ENCODE data around the gene ITIH2.
"Not testable (repeated sequence)": the region's sequence is repeated elsewhere in the genome, so short reads cannot be mapped to it uniquely, and the experiment has no call there.

ITIH2 gene, protein sequence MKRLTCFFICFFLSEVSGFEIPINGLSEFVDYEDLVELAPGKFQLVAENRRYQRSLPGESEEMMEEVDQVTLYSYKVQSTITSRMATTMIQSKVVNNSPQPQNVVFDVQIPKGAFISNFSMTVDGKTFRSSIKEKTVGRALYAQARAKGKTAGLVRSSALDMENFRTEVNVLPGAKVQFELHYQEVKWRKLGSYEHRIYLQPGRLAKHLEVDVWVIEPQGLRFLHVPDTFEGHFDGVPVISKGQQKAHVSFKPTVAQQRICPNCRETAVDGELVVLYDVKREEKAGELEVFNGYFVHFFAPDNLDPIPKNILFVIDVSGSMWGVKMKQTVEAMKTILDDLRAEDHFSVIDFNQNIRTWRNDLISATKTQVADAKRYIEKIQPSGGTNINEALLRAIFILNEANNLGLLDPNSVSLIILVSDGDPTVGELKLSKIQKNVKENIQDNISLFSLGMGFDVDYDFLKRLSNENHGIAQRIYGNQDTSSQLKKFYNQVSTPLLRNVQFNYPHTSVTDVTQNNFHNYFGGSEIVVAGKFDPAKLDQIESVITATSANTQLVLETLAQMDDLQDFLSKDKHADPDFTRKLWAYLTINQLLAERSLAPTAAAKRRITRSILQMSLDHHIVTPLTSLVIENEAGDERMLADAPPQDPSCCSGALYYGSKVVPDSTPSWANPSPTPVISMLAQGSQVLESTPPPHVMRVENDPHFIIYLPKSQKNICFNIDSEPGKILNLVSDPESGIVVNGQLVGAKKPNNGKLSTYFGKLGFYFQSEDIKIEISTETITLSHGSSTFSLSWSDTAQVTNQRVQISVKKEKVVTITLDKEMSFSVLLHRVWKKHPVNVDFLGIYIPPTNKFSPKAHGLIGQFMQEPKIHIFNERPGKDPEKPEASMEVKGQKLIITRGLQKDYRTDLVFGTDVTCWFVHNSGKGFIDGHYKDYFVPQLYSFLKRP

DNA sequence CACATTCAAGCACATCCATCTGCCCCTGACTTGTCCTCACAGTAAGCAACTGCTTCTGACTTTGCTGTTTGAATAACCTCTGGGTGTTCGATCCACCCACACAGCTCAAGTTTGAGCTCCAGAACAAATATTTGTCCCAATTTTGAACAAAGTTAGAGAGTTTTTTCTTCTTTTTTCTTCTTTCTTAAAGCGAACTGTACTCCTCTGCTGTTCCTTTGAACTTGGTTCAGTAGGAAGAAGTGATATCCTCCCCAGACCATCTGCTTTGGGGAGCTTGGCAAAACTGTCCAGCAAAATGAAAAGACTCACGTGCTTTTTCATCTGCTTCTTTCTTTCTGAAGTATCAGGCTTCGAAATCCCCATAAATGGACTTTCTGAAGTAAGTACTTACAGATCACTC is at the start of gene ITIH2:
Gene ITIH2 (plus strand): TSS at position 177 of the 400 bp plus-strand sequence. CDS start 119 bp downstream, at position 296.
- no peak for ATAC-seq (ENCODE audit: low read depth)
- no peaks in the 10 kb centered on the region for H3K36me3 Mint-ChIP-seq
- no peaks in the 10 kb centered on the region for H3K4me1 Mint-ChIP-seq
- H3K9me3 Mint-ChIP-seq: no peaks in the 10 kb centered on the region
- DNase-seq (ENCODE audit: low spot score in 2 of 2): no peak
- peaks cover 16% of the 10 kb centered on the region for H3K27me3 Mint-ChIP-seq
- H3K4me3 Mint-ChIP-seq: no peak within 1 kb of the TSS
- no peak within 1 kb of the TSS for H3K27ac Mint-ChIP-seq

DNA sequence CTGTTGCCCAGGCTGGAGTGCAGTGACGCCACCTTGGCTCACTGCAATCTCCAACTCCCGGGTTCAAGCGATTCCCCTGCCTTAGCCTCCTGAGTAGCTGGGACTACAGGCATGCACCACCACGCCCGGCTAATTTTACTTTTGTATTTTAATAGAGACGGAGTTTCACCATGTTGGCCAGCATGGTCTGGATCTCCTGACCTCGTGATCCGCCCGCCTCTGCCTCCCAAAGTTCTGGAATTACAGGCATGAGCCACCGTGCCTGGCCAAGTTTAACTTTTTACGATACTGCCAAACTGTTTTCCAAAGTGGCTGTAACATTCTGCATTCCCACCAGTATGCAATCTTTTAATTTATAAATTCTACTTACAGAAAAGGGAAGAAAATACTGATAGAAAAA is 46.0 kb upstream of the ITIH2 start:
- H3K4me3 Mint-ChIP-seq; H3K4me1 Mint-ChIP-seq; DNase-seq (ENCODE audit: low spot score in 2 of 2); ATAC-seq (ENCODE audit: low read depth); H3K9me3 Mint-ChIP-seq; H3K27ac Mint-ChIP-seq; H3K36me3 Mint-ChIP-seq: not testable (repeated sequence)
- peaks cover 12% of the 10 kb centered on the region for H3K27me3 Mint-ChIP-seq

DNA sequence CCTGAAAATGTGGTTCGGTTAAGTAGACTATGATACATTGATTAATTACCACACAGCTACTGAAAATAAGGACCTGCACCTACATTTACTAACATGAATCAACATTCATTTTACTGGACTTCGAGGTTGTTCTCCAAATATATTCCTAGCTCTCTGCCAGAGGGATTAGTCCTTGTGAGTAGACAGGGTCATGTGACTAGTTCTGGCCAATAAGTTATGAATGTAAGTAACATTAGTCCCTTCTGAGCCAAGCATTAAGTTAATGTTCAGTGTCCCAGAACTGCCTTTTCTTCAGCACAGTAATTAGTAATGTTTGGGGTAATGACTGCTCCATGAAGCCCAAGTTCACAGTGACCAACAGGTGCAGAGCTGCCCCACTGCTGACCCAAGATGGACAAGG is 45.6 kb upstream of the ITIH2 start:
- Mint-ChIP-seq H3K9me3 (no peaks in the 10 kb centered on the region), H3K27ac (no peak overlapping the region), H3K36me3 (no peaks in the 10 kb centered on the region), H3K27me3 (peaks cover 15% of the 10 kb centered on the region), H3K4me3 (no peak overlapping the region), H3K4me1 (no peaks in the 10 kb centered on the region)
- ATAC-seq (ENCODE audit: low read depth) (no peak), DNase-seq (ENCODE audit: low spot score in 2 of 2) (no peak)

DNA sequence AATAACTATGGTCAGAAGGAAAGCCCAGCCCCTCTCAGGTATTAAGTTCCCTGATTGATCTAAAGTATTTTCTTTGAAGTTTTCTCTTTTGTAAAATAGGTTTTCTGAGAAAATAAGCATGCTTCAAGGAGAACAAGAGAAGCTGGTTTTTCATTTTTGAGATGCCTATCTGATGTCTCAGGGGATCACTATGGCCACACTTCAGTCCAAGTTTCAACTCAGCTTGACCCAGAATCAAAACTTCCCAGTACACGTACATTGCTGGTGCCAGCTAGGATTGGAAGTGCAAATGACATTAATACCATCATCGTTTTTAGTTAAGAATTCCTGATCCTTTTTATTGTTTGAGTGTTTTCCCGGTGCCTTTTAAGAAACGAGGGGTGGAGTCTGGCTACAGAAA is 43.6 kb upstream of the ITIH2 start:
- ATAC-seq (ENCODE audit: low read depth) (no peak), DNase-seq (ENCODE audit: low spot score in 2 of 2) (no peak)
- Mint-ChIP-seq H3K4me3 (no peak overlapping the region), H3K36me3 (no peaks in the 10 kb centered on the region), H3K27ac (no peak overlapping the region), H3K27me3 (peaks cover 17% of the 10 kb centered on the region), H3K9me3 (no peaks in the 10 kb centered on the region), H3K4me1 (no peaks in the 10 kb centered on the region)

DNA sequence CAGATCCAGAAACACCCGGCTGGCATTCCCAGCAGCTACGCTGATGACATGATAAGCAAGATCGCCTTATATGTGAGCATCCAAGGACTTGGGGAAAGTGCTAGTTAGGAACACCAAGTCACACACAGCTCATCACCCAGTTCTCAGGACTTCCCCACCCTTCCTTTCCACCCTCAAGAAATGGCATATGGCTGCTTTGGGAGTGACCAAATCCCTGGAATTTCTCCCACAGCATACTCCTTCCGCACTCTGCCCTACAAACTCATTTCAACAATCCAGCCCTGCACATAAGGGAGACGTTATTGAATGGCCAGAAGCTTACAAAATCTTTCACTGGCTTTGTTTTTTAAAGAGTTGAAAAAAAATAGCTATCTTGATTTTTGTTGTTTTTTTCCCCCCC is 40.6 kb upstream of the ITIH2 start:
- H3K4me3 Mint-ChIP-seq: no peak overlapping the region
- DNase-seq (ENCODE audit: low spot score in 2 of 2) (no peak), ATAC-seq (ENCODE audit: low read depth) (no peak)
- peaks cover 29% of the 10 kb centered on the region for H3K27me3 Mint-ChIP-seq
- no peaks in the 10 kb centered on the region for H3K9me3 Mint-ChIP-seq
- H3K27ac Mint-ChIP-seq: no peak overlapping the region
- peaks cover 2% of the 10 kb centered on the region for H3K4me1 Mint-ChIP-seq
- no peaks in the 10 kb centered on the region for H3K36me3 Mint-ChIP-seq

DNA sequence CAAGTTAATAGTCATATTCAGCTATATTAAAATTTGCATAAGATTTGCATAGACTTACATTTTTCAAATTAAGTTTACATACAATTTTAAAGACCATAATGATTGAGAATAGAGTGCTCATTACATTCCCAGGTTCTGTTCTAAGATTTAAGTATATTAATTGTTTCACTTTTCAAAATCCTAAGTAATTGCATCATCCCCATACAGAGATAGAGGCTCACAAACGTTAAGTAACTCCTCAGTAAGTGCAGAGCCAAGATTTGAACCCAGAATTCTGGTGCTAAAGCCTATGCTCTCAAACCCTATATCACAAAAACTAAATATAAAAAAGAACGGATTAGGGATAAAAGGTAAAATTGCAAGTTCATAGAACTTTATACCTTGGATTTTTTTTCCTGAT is 38.4 kb upstream of the ITIH2 start:
- peaks cover 6% of the 10 kb centered on the region for H3K4me1 Mint-ChIP-seq
- peaks cover 30% of the 10 kb centered on the region for H3K27me3 Mint-ChIP-seq
- ATAC-seq (ENCODE audit: low read depth) (no peak), DNase-seq (ENCODE audit: low spot score in 2 of 2) (no peak)
- H3K9me3 Mint-ChIP-seq: no peaks in the 10 kb centered on the region
- peaks cover 2% of the 10 kb centered on the region for H3K36me3 Mint-ChIP-seq
- no peak overlapping the region for H3K27ac Mint-ChIP-seq
- no peak overlapping the region for H3K4me3 Mint-ChIP-seq

DNA sequence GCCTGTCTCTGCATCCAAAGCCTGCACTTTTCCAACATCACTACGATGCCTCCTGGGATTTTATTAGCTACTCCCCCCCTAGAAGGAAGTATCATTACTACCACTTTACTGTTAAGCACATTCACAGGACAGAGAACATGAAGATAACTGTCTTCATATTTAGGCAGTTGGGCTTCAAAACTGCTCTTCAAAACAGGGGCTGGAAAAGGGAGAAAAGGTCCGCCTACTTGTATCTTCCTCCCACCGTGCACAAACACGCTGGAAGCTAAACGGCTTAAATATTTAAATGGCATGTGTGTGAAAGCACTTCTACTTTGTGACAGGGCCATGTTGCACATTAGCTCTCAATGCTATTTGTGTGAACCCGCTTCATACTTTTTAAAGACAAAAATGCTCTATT is 37.3 kb upstream of the ITIH2 start:
- Mint-ChIP-seq H3K4me1 (peaks cover 6% of the 10 kb centered on the region), H3K27ac (no peak overlapping the region), H3K9me3 (no peaks in the 10 kb centered on the region), H3K4me3 (peak overlapping the region; percentile 72), H3K36me3 (peaks cover 2% of the 10 kb centered on the region), H3K27me3 (peaks cover 31% of the 10 kb centered on the region)
- ATAC-seq (ENCODE audit: low read depth): no peak
- DNase-seq (ENCODE audit: low spot score in 2 of 2): no peak

DNA sequence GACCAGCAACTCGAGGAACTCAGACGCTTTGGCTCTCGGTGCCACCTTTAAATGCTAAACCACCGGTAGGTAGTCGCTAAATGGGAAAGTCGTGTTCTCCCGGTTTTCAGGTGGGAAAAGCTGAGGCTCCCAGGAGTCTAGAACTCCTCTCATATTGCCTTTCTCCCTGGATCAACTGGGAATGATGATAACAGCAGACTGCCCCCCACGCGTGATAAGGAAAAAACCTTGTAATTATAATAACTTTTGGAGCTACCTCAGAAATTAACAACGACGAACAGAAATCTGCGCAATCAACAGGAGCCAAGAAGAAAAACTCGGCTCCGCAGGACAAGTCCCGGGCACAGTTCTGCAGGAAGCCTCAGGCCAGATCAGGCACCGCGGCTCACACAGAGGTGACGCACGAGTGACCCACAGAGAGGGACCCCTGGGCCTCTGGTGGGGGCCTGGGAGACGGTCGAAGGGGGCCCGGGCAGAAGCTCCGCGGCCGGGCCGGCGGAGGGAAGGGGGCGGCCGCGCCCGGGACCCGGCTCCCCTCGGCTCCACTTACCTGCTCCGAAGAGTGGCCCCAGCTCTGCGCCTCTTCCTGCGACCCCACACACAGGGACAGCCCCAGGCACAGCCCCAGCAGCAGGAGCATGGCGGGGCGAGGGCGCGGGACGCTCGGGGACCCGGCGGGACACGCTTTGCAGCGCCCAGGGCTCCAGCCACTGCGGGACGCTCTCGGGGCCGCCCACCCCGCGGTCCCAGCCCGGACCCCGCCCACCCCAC is 36.7 kb upstream of the ITIH2 start, which contains the start of gene ITIH5:
Gene ITIH5 (minus strand): TSS at position 714 of the 771 bp plus-strand sequence. CDS start 74 bp downstream, at position 640.
- peaks cover 6% of the 10 kb centered on the region for H3K4me1 Mint-ChIP-seq

DNA sequence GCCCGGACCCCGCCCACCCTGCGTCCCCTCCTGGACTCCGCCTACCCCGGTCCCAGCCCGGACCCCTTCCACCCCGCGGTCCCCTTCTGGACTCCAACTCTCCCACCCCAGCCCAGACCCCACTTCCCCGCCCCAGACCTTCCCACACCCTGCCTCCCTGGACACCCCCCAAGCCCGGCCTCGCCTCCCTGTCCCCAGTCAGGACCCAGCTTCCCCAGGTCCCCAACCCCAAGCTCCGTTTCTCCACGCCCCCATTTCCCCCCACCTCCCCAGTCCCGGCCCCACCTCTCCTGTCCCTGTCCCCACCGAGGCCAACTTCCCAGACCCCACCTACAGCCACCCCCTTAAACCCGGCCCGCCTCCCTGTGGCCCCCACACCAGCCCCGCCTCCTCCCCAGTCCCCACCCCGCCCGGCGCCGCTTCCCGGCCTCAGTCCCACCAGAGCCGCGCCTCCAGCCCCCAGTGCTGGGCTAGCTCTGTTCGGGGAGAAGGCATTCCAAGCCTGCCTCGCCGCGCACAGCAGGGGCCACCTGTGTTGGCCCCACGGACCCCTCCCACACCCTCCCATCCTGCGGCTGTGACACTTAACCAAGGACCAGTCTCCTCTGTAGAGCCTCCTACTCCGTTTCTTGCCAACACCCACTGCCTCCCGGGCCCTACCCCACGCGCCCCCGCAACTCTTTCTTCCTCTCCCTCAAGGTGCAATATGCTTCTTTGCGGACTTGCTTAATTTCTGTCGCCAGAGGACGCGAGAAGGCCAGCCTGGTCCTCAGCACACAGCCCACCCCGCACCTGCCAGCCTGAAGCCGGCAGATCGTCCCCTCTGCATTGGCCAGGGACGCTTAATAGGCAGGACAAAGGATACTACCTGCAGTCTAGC is 35.6 kb upstream of the ITIH2 start:
- no peak for ATAC-seq (ENCODE audit: low read depth)
- no peak for DNase-seq (ENCODE audit: low spot score in 2 of 2)
- H3K27me3 Mint-ChIP-seq: peaks cover 38% of the 10 kb centered on the region
- H3K36me3 Mint-ChIP-seq: peaks cover 2% of the 10 kb centered on the region
- no peaks in the 10 kb centered on the region for H3K9me3 Mint-ChIP-seq
- H3K27ac Mint-ChIP-seq: no peak overlapping the region
- H3K4me3 Mint-ChIP-seq: peak overlapping the region; percentile 90
- peaks cover 6% of the 10 kb centered on the region for H3K4me1 Mint-ChIP-seq

More for the DNA sequence above, 36.7 kb upstream of the ITIH2 start, which contains the start of gene ITIH5:
- DNase-seq (ENCODE audit: low spot score in 2 of 2): no peak
- ATAC-seq (ENCODE audit: low read depth): peak; percentile 15
- no peaks in the 10 kb centered on the region for H3K9me3 Mint-ChIP-seq
- peaks cover 33% of the 10 kb centered on the region for H3K27me3 Mint-ChIP-seq
- H3K36me3 Mint-ChIP-seq: peaks cover 2% of the 10 kb centered on the region
- H3K4me3 Mint-ChIP-seq: peak within 1 kb of the TSS; percentile 90
- no peak within 1 kb of the TSS for H3K27ac Mint-ChIP-seq

DNA sequence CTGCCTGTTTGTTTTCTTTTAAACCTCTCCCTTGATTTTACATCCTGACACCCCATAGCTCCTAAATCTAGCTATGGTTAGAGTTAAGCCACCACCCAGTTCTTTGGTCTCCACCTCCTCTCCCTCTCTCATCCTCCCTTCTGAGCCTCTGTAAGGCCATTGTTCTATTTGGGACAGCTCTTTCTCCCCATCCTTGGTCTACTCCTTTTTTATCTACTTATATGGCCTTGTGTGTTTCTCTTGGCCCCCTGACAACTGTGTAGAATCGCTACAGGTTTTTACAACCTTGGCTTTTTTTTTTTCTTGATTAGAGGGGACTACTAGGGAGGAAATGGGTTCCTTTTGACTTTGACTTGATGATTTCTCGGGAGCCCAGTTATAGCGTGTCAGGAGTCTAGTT is 33.0 kb upstream of the ITIH2 start:
- Mint-ChIP-seq H3K4me1 (peaks cover 9% of the 10 kb centered on the region), H3K4me3 (no peak overlapping the region), H3K27me3 (peaks cover 46% of the 10 kb centered on the region), H3K9me3 (no peaks in the 10 kb centered on the region), H3K27ac (no peak overlapping the region), H3K36me3 (peaks cover 2% of the 10 kb centered on the region)
- DNase-seq (ENCODE audit: low spot score in 2 of 2) (no peak), ATAC-seq (ENCODE audit: low read depth) (no peak)

DNA sequence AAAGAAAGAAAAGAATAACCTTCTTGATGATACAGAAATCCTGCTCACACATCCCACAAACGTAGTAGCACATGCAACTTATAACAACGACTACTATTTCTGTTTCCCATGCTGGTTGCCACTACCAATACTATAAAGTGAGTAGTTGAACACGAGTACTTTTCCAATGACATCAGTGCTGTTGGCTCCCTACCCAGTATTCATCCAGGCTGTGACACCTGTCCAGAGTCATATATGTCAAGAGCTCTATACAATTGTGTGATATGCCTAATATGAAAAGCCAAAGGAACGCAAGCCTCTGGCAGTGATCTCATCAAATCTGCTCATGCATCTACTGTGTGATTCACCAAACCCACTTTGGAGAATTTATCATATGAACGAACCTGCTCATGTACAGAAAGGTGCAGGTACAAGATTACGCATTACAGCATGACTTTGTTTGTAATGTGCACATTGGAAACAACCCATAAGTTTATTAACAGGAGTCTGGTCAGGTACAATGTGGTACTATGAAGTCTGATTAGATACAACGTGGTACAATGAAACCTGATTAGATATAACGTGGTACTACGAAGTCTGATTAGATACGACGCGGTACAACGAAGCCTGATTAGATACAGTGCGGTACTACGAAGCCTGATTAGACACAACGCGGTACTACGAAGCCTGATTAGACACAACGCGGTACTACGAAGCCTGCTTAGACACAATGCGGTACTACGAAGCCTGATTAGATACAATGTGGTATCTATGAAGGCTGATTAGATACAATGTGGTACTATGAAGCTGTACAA is 30.6 kb upstream of the ITIH2 start:
- peaks cover 2% of the 10 kb centered on the region for H3K36me3 Mint-ChIP-seq
- H3K27me3 Mint-ChIP-seq: peaks cover 36% of the 10 kb centered on the region
- ATAC-seq (ENCODE audit: low read depth): no peak

DNA sequence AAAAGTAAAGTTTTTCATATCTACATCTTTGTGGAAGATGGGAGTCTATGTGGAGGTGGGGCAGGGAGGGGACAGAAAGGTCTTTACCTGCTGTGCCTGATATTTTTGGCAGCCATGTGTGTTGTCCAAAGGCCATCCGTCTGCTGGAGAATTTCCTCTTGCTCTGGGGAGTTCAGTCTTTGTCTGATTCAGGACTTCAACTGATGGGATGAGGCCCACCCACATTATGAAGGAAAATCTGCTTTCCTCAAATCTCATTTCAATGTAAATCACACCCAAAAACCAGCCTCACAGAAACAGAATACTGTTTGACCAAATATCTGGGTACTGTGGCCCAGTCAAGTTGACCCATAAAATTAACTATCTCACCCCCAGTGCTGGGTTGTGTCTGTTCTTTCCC is 23.9 kb upstream of the ITIH2 start:
- H3K4me1 Mint-ChIP-seq: no peaks in the 10 kb centered on the region
- H3K36me3 Mint-ChIP-seq: peaks cover 5% of the 10 kb centered on the region
- no peak overlapping the region for H3K4me3 Mint-ChIP-seq
- ATAC-seq (ENCODE audit: low read depth) (no peak), DNase-seq (ENCODE audit: low spot score in 2 of 2) (no peak)
- peaks cover 11% of the 10 kb centered on the region for H3K27me3 Mint-ChIP-seq
- H3K9me3 Mint-ChIP-seq: peaks cover 14% of the 10 kb centered on the region
- H3K27ac Mint-ChIP-seq: no peak overlapping the region

More for the DNA sequence above, 30.6 kb upstream of the ITIH2 start:
- no peak overlapping the region for H3K4me3 Mint-ChIP-seq
- H3K9me3 Mint-ChIP-seq: no peaks in the 10 kb centered on the region
- peaks cover 6% of the 10 kb centered on the region for H3K4me1 Mint-ChIP-seq
- DNase-seq (ENCODE audit: low spot score in 2 of 2): no peak
- H3K27ac Mint-ChIP-seq: no peak overlapping the region
